A549 treated with Mapracorat at 1 μM for 4 hours (cell line): Measurements from ENCODE around the gene FGF7. TPM values are rescaled to one million over a fixed set of nuclear protein-coding genes. Genes with fewer than 3 reads are reported as not detected.

Source experiments
- total RNA-seq: library from RNA; stranded (reverse); fragments of 200-300 nt; extraction: Qiagen RNA extraction; gene quantifications from 5 replicates; pipeline ENCODE4 v1.2.3, GENCODE V29; 2022

FGF7 gene, protein sequence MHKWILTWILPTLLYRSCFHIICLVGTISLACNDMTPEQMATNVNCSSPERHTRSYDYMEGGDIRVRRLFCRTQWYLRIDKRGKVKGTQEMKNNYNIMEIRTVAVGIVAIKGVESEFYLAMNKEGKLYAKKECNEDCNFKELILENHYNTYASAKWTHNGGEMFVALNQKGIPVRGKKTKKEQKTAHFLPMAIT
- not detected in 5 replicates for total RNA-seq

GRCh38 chr15:49423021-49423420 is at the start of gene FGF7:
Gene FGF7 (plus strand): TSS chr15:49423242. CDS start chr15:49424298, 1,056 bp downstream.

Other genes with a start within 250 kb of the FGF7 start
- 0.66 to 1.00 TPM (median 0.91 TPM) in 5 replicates for gene FAM227B, start 197.6 kb downstream of the FGF7 start, total RNA-seq
- gene DTWD1, start 197.8 kb downstream of the FGF7 start, total RNA-seq = 15.2 to 18.9 TPM (median 17.3 TPM) in 5 replicates